IPS-18a (cell line): Measurements from ENCODE around the gene CTSF.
A peak's percentile ranks its signal among the peaks of the same experiment; 100 is the strongest.
"Not testable (repeated sequence)": the region's sequence is repeated elsewhere in the genome, so short reads cannot be mapped to it uniquely, and the experiment has no call there.

Experiments
- H3K27ac ChIP-seq: one replicate; pipeline ENCODE4 v1.5.1; 2013; ENCODE audit warnings: low read length
- H3K27me3 ChIP-seq: one replicate; pipeline ENCODE4 v1.6.1; 2013; ENCODE audit warnings: mild to moderate bottlenecking, low read length; ENCODE audit not compliant: control insufficient read depth, insufficient read depth
- H3K36me3 ChIP-seq: one replicate; pipeline ENCODE4 v1.6.1; 2013; ENCODE audit warnings: low read depth, low read length; ENCODE audit not compliant: control insufficient read depth
- H3K4me1 ChIP-seq: one replicate; pipeline ENCODE4 v1.6.1; 2013; ENCODE audit warnings: low read depth, low read length; ENCODE audit not compliant: control insufficient read depth
- H3K4me3 ChIP-seq: one replicate; pipeline ENCODE4 v1.5.1; 2013; ENCODE audit warnings: low read length
- H3K9ac ChIP-seq: one replicate; pipeline ENCODE4 v1.6.1; 2013; ENCODE audit warnings: mild to moderate bottlenecking, low read length, moderate library complexity
- H3K9me3 ChIP-seq: one replicate; pipeline ENCODE4 v1.6.1; 2013; ENCODE audit warnings: low read depth, low read length; ENCODE audit not compliant: control insufficient read depth

Gene CTSF

DNA sequence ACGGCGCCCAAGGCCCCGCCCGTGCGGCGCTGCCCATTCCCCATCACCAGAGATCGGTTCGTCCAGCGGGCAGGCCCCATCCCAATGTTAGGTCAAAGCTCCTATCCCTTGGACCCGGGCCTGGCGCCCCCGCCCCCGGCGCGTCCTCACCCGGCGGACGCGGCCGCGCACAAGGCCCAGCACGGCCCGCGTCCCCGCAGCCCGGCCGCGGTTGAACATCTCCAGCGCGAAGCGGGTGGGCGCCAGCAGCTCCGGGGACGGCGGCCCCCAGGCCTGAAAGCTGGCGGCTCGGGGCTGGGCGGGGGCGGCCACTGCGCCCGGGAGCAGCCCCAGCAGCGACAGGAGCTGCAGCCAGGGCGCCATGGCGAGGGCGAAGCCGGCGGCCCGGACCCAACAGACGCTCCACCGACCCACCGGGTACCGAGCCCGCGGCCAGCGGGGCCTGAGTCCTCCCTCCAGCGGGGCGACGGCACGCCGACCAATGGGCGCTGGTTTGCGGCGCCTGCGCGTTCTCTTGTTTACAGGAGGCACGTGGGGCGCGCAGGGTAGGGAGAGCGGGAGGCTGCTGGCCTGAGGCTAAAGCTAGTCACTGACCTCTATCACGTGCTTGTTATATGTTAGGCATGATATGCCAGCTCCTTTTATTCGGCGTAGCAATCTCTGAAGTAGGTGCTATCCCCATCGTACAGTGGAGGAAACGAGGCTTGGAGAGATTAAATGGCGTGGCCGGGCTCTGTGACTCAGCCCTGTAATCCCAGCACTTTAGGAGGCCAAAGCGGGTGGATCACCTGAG is at the start of gene CTSF:
Gene CTSF, minus strand, starts transcription at position 483 of the 793 bp plus-strand sequence. Its CDS starts 120 bp downstream, at position 363.
- H3K27me3 ChIP-seq, result no peaks in the 10 kb centered on the region
- no peak within 1 kb of the TSS for H3K4me3 ChIP-seq
- peaks cover under 1% of the 10 kb centered on the region for H3K36me3 ChIP-seq
- no peak within 1 kb of the TSS for H3K9ac ChIP-seq
- H3K4me1 ChIP-seq, result peaks cover 25% of the 10 kb centered on the region
- peak within 1 kb of the TSS; percentile 22 for H3K27ac ChIP-seq
- H3K9me3 ChIP-seq, result no peaks in the 10 kb centered on the region

DNA sequence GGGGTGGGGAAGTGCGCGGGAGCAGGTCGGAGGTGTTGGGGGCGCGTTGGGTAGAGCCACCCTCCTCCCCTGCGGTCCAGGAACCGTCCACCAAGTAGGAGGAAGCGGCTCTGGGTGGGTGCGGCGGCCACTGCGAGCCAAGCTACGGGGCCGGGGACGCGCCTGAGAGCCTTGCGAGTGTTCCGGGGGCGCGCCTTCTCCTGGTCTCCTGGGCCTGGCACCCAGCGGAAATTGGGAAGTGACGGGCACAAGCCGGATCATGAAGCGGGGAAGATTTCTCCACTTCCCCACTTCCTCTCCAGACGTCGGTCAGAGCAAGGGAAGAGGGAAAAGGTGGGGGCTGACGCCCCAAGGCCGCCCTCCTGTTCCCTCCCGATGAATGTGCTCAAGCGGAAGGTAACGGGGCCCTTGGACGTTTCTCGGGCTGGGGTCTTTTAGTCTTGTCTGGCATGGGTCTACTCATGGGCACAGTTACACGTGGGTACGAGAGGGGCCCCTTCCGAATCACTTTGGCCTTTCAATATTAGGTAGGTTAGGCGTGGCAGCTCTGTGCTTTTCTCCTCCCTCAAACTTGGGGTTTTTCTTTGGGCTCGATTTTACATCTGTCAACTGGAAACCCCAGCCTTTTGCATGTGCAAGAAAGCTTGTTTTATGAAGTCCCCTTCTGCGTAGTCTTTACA is 48.9 kb upstream of the CTSF start:
- peaks cover 14% of the 10 kb centered on the region for H3K4me1 ChIP-seq

DNA sequence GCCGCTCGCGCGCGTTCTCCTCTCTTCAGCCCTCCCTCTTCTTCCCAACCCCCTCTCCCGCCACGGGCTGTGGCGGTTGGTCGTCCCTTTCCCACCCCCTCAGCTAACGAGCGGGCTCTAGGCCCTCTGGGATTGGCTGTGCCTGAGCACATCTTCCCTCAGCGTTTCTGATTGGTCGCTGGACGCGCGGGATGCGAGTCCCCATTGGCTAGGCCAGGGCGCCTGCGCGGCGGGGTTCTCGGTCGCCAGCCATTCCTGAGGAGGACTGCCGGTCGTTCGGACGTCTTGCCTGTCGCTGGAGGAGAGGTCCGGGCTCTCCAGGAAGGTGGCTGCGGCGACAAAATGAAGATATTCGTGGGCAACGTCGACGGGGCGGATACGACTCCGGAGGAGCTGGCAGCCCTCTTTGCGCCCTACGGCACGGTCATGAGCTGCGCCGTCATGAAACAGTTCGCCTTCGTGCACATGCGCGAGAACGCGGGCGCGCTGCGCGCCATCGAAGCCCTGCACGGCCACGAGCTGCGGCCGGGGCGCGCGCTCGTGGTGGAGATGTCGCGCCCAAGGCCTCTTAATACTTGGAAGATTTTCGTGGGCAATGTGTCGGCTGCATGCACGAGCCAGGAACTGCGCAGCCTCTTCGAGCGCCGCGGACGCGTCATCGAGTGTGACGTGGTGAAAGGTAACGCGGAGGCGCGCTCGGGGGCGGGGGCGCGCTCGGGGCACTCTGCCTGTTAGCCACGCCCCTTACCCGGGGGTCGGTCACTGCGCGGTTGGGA is 48.2 kb upstream of the CTSF start, which contains the start of gene RBM14:
Gene RBM14, plus strand, starts transcription at position 252 of the 776 bp plus-strand sequence. Its CDS starts 91 bp downstream, at position 343.
- Histone ChIP-seq H3K9ac (peak within 1 kb of the TSS; percentile 97), H3K4me1 (peaks cover 14% of the 10 kb centered on the region), H3K27me3 (no peaks in the 10 kb centered on the region), H3K4me3 (peak within 1 kb of the TSS; percentile 94), H3K36me3 (peaks cover 24% of the 10 kb centered on the region), H3K9me3 (no peaks in the 10 kb centered on the region), H3K27ac (peak within 1 kb of the TSS; percentile 95)

More for the DNA sequence above, 48.9 kb upstream of the CTSF start:
- Histone ChIP-seq H3K9ac (peak overlapping the region; percentile 97), H3K4me3 (peak overlapping the region; percentile 94), H3K27ac (no peak overlapping the region), H3K9me3 (no peaks in the 10 kb centered on the region), H3K27me3 (no peaks in the 10 kb centered on the region), H3K36me3 (peaks cover 27% of the 10 kb centered on the region)

DNA sequence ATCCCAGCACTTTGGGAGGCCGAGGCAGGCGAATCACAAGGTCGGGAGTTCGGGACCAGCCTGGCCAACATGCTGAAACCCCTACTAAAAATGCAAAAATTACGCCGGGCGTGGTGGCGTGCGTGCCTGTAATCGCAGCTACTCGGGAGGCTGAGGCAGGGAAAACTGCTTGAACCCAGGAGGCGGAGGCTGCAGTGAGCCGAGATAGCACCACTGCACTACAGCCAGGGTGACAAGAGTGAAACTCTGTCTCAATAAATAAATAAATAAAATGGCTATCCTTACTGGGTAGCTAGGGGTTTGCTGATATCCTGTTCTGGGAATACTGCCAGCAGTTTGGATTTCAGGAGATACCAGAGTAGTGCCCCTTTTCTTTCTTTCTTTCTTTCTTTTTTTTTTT is 45.7 kb upstream of the CTSF start:
- Histone ChIP-seq H3K36me3 (peaks cover 18% of the 10 kb centered on the region), H3K9me3 (no peaks in the 10 kb centered on the region), H3K4me1 (peaks cover 14% of the 10 kb centered on the region), H3K27ac (no peak overlapping the region), H3K9ac (no peak overlapping the region), H3K27me3 (no peaks in the 10 kb centered on the region), H3K4me3 (no peak overlapping the region)

DNA sequence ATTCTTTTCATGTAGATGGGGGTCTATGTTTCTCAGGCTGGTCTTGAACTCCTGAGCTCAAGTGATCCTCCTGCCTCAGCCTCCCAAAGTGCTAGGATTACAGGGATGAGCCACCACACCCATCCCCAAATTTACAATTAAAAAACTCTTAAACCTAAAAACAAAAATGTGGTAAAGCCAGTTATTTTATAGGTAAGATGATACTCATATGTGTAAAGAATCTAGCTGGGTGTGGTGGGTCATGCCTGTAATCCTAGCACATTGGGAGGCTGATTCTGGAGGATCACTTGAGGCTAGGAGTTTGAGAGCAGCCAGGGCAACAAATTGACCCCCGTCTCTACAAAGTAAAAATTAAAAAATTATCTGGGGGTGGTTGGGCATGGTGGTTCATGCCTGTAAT is 44.1 kb upstream of the CTSF start:
- no peak overlapping the region for H3K9ac ChIP-seq
- H3K9me3 ChIP-seq, result no peaks in the 10 kb centered on the region
- no peaks in the 10 kb centered on the region for H3K27me3 ChIP-seq
- H3K27ac ChIP-seq, result no peak overlapping the region
- H3K4me1 ChIP-seq, result no peaks in the 10 kb centered on the region
- peaks cover 1% of the 10 kb centered on the region for H3K36me3 ChIP-seq
- no peak overlapping the region for H3K4me3 ChIP-seq

DNA sequence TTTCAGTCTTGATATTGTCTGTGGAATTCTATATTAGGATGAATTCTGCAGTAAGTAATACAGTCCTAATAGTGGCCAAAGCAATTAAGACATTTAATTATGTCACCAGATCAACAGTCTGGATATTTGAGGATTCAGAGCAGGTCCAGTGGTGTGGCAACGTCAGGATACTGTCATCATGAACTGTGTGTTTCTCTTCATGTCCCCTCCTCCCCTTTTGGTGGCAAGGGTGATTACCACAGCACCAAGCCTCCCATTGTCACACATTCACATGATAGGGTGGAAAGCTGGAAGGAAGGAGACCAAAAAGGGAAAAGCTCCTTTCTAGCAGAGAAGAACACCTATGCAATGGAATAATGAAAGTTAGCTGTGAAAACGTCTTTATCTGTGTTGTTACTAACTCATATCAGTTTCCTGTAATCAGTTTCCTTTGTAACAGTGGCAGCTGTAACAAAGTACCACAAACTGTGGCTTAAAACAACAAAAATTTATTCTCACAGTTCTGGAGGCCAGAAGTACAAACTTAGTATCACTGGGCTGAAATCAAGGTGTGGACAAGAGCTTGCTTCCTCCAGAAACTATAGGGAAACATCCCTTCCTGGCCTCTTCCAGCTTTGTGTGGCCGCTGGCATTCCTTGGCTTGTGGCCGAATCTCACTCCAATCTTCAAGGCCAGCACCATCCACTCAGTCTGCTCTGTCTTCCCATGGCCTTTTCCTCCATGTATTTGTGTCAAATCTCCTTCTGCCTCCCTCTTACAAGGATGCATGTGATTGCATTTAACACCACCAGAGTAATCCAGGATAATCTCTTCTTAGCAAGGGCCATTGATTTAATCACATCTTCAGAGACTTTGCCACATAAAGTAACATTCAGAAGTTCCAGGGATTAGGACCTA is 41.6 kb upstream of the CTSF start:
- H3K9ac ChIP-seq, result no peak overlapping the region
- H3K27ac ChIP-seq, result no peak overlapping the region
- H3K36me3 ChIP-seq, result peaks cover 17% of the 10 kb centered on the region
- no peaks in the 10 kb centered on the region for H3K9me3 ChIP-seq
- no peaks in the 10 kb centered on the region for H3K4me1 ChIP-seq
- no peaks in the 10 kb centered on the region for H3K27me3 ChIP-seq
- no peak overlapping the region for H3K4me3 ChIP-seq

DNA sequence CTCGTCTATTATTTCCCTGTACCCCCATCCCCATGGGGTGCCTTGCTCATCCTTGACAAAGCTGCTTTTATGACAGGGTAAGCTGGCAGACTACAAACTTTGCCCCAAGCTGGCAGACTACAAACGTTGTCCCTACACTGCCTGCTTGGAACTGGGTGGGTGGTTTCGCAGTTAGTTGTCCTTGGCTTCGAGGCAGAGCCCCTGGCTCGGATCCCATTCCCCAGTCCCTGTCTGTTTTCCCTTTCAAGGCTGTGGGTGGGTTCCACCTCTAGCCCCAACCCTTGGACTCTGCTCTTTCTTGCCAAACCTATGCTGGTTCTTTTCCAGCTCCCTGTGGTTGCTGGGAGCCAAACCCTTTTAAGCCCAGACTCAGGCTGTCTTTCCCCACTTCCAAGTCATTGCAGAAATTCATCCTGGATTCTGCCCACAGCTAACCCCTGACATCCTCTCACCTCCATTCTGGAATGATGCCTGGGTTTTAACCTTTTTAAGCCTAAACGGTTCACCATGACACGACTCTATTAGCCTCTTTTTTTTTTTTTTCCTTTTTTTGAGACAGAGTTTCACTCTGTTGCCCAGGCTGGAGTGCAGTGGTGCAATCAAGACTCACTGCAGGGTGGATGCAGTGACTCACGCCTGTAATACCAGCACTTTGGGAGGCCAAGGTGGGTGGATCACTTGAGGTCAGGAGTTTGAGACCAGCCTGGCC is 38.9 kb upstream of the CTSF start:
- Histone ChIP-seq H3K4me3 (no peak overlapping the region), H3K9me3 (no peaks in the 10 kb centered on the region), H3K9ac (no peak overlapping the region), H3K27ac (no peak overlapping the region), H3K27me3 (no peaks in the 10 kb centered on the region), H3K36me3 (peaks cover 24% of the 10 kb centered on the region), H3K4me1 (no peaks in the 10 kb centered on the region)

DNA sequence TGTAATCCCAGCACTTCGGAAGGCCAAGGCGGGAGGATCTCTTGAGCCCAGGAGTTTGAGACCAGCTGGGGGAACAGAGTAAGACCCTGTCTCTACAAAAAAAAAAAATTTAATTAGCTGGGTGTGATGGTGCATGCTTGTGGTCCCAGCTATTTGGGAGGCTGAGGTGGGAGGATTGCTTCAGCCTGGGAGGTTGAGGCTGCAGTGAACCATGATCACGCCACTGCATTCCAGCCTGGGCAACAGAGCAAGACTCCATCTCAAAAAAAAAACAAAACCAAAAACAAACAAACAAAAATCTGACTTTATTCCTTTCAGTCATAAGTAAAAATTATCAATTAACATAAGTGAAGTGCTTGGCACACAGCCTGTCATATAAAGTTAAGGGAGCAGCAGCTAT is 38.2 kb upstream of the CTSF start:
- not testable (repeated sequence) for H3K9ac ChIP-seq, H3K27me3 ChIP-seq, H3K9me3 ChIP-seq, H3K4me3 ChIP-seq, H3K27ac ChIP-seq, H3K4me1 ChIP-seq
- peaks cover 24% of the 10 kb centered on the region for H3K36me3 ChIP-seq

DNA sequence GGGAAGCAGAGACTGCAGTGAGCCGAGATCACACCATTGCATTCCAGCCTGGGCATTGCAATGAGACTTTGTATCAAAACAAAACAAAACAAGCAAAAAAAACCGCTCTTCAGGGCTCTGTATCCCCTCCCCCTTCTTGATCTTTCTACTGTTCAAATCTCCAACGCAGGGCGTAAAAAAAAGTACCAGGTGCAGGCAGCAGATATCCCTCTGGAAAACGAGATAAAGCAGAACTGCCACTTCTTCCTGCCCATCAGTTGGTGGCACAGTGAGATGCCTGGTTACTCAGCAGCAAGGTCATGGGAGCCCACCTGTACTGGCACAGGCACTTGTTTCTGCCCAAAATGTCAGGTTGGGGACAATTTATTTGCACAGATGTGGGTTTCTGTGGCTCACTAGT is 35.7 kb upstream of the CTSF start:
- Histone ChIP-seq H3K4me1 (no peaks in the 10 kb centered on the region), H3K36me3 (peaks cover 27% of the 10 kb centered on the region), H3K9ac (no peak overlapping the region), H3K27me3 (no peaks in the 10 kb centered on the region), H3K27ac (no peak overlapping the region), H3K4me3 (no peak overlapping the region), H3K9me3 (no peaks in the 10 kb centered on the region)

DNA sequence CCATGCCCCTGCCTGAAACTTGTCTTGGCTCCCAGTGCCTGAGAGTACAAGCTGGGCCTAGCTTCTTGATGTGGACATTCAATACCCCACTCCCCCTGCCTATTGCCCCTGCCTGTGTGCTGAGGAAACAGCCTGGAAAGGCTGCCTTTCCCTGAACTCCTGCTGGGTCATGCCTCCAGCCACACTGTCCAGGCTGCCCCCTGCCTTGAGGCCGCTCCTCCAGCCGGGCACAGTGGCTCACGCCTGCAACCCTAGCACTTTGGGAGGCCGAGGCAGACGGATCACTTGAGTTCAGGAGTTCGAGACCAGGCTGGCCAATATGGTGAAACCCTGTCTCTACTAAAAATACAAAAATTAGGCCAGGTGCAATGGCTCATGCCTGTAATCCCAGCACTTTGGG is 34.7 kb upstream of the CTSF start:
- Histone ChIP-seq H3K27ac (no peak overlapping the region), H3K9me3 (no peaks in the 10 kb centered on the region), H3K4me3 (no peak overlapping the region), H3K27me3 (no peaks in the 10 kb centered on the region), H3K9ac (no peak overlapping the region), H3K4me1 (no peaks in the 10 kb centered on the region), H3K36me3 (peaks cover 31% of the 10 kb centered on the region)
